Measurements from ENCODE around the gene SEMA3C.

DNA sequence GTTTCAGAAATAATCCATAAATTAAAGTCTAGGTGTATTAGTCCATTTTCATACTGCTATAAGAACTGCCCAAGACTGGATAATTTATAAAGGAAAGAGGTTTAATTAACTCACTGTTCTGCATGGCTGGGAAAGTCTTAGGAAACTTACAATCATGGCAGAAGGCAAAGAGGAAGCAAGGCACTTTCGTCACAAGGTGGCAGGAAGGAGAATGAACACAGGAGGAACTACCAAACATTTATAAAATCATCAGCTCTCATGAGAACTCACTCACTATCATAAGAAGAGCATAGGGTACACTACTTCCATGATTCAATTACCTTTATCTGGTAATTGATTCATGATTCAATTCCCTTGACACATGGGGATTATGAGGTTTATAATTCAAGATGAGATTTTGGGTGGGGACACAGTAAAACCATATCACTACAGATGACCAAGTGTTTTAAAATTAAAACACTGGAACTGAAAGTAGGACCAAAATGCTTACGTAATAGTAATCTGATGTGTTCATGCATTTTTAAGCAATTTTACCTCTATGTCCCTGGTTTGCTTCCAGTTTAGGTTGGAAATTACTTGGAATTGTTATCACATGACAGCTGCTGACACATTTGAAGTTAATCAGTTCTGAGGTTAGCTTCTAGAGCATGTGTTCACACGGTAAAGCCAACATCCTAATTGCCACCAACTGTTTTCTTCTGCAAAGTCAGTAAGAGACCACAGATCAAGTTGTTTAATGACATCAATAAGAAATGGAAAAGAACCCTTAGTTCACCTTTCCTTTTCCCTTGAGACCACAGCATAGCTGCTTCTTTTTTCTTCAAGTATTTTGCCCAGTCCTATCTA, 48.4 kb upstream of the SEMA3C start:
- TF ChIP-seq POLR2A (IDR thresholded peaks at IDR 0.05) (no peak), CTCF (IDR thresholded peaks at IDR 0.05) (no peak)
